GM12892 (cell line): ENCODE data around the gene SAP25.

Experiments used
- POLR2AphosphoS5 ChIP-seq: IDR thresholded peaks from 2 replicates; pipeline ENCODE4 v1.6.1; 2011; ENCODE audit warnings: low read depth, low read length, control low read depth
- TAF1 ChIP-seq: IDR thresholded peaks from 2 replicates; pipeline ENCODE4 v1.6.1; 2011; ENCODE audit warnings: low read depth, mild to moderate bottlenecking, control low read depth, low read length, borderline replicate concordance

GRCh38 chr7:100565133-100565571, 8.5 kb downstream of the SAP25 start:
- TF ChIP-seq TAF1 (no peak), POLR2AphosphoS5 (no peak)
